ENCODE results near the gene CDK13. TPM values are rescaled to one million over a fixed set of nuclear protein-coding genes. Genes with fewer than 3 reads are reported as not detected.

The CDK13 gene
- total RNA-seq, 1 experiment from 2014 or later: 52.2 TPM

GRCh38 chr7:39936761-39937160 lies 13.3 kb upstream of the CDK13 start:
- Histone ChIP-seq H3K14ac (ENCODE audit: insufficient read depth, low read length) (no peak overlapping the region), H3K23me2 (ENCODE audit: insufficient read length, low read depth, low read length, poor library complexity, severe bottlenecking) (no peaks in the 10 kb centered on the region), H2AFZ (ENCODE audit: low read length) (no peak overlapping the region), H2BK15ac (ENCODE audit: low read depth, low read length) (no peak overlapping the region), H2BK5ac (ENCODE audit: insufficient read length, low read length) (no peak overlapping the region), H4K20me1 (ENCODE audit: control insufficient read depth, insufficient read depth, insufficient read length) (no peaks in the 10 kb centered on the region), H2BK120ac (ENCODE audit: low read depth, low read length, poor library complexity, severe bottlenecking) (no peak overlapping the region), H3K27me3 (ENCODE audit: insufficient read depth, low read length) (no peaks in the 10 kb centered on the region), H4K8ac (replicated peaks; ENCODE audit: insufficient read length, low read depth, low read length) (no peak overlapping the region), H3K56ac (ENCODE audit: insufficient read length, low read depth, low read length) (no peak overlapping the region), H2BK12ac (ENCODE audit: insufficient read length, low read depth, low read length) (no peak overlapping the region), H3K4me2 (ENCODE audit: insufficient read depth, insufficient read length, low read length) (no peak overlapping the region), H3K27ac (ENCODE audit: insufficient read length, low read depth, low read length) (no peak overlapping the region), H3K18ac (ENCODE audit: insufficient read length, low read depth, low read length) (no peak overlapping the region), H3K9ac (ENCODE audit: extremely low read depth, insufficient read length, low read length) (no peak overlapping the region), H3K79me1 (ENCODE audit: insufficient read depth, low read depth, low read length, poor library complexity, severe bottlenecking) (no peaks in the 10 kb centered on the region), H3K4me1 (ENCODE audit: insufficient read depth, low read length) (no peaks in the 10 kb centered on the region), H3K79me2 (ENCODE audit: insufficient read depth, low read length) (no peaks in the 10 kb centered on the region), H3K23ac (ENCODE audit: insufficient read length, low read depth, low read length) (no peak overlapping the region), H3T11ph (ENCODE audit: low read length) (no peak overlapping the region), H2BK20ac (ENCODE audit: low read depth, low read length, poor library complexity, severe bottlenecking) (no peak overlapping the region), H3K4ac (ENCODE audit: low read depth, low read length) (no peak overlapping the region), H2AK5ac (ENCODE audit: insufficient read length, low read length) (no peak overlapping the region), H4K5ac (ENCODE audit: insufficient read length, low read depth, low read length) (no peak overlapping the region), H4K91ac (ENCODE audit: insufficient read length, low read depth, low read length) (no peak overlapping the region), H3K9me3 (ENCODE audit: control insufficient read depth, low read depth, low read length) (no peaks in the 10 kb centered on the region)
- WGBS (ENCODE audit: extremely low coverage, insufficient read length, low lambda C conversion rate): no CpG with 5 or more reads among the region's 3 CpGs
- TF ChIP-seq CTCF (conservative IDR thresholded peaks at IDR 0.05): no peak
- Mint-ChIP-seq H3K9me3 (no peaks in the 10 kb centered on the region; a peak in 1 of 5 replicates), H3K27ac (no peak overlapping the region), H3K4me1 (no peaks in the 10 kb centered on the region), H3K27me3 (ENCODE audit: low read depth) (no peaks in the 10 kb centered on the region), H3K4me3 (no peak overlapping the region), H3K36me3 (ENCODE audit: insufficient read depth in 1 of 3, low read depth in 3 of 3) (no peaks in the 10 kb centered on the region)
- no peak for DNase-seq
